Activated CD8-positive, alpha-beta memory T cell treated with anti-CD3 and anti-CD28 coated beads, Interleukin-2, amount 50 U/mL, for 1 hour (primary cell): Measurements from ENCODE around the gene CCNQ.

Experiments
- DNase-seq: peaks from one replicate; pipeline ENCODE4 v3.0.0-alpha.2; 2020; ENCODE audit errors: extremely low read depth

The CCNQ gene

GRCh38 chrX:153576239-153576870 is 22.6 kb downstream of the CCNQ start:
- no peak for DNase-seq

GRCh38 chrX:153573984-153574383 is 25.0 kb downstream of the CCNQ start:
- no peak for DNase-seq

- DNase-seq: no peak
Measured at GRCh38 chrX:153572601-153573000, 26.3 kb downstream of the CCNQ start.

GRCh38 chrX:153571534-153571908 is 27.4 kb downstream of the CCNQ start:
- no peak for DNase-seq

- DNase-seq: no peak
Measured at GRCh38 chrX:153569475-153569874, 29.5 kb downstream of the CCNQ start.

- no peak for DNase-seq
Measured at GRCh38 chrX:153568451-153569011, 30.4 kb downstream of the CCNQ start.

GRCh38 chrX:153565996-153566580 is 32.9 kb downstream of the CCNQ start:
- DNase-seq: no peak

GRCh38 chrX:153564047-153564606 is 34.8 kb downstream of the CCNQ start:
- DNase-seq: no peak

- no peak for DNase-seq
Measured at GRCh38 chrX:153562546-153562945, 36.4 kb downstream of the CCNQ start.

GRCh38 chrX:153561337-153561736 is 37.6 kb downstream of the CCNQ start:
- no peak for DNase-seq

- DNase-seq: no peak
Measured at GRCh38 chrX:153560466-153560865, 38.5 kb downstream of the CCNQ start.

GRCh38 chrX:153560000-153560399 is 38.9 kb downstream of the CCNQ start:
- no peak for DNase-seq

- DNase-seq: no peak
Measured at GRCh38 chrX:153557618-153558355, 41.2 kb downstream of the CCNQ start.

- DNase-seq: no peak
Measured at GRCh38 chrX:153556767-153557166, 42.2 kb downstream of the CCNQ start.

- DNase-seq: no peak
Measured at GRCh38 chrX:153554519-153555167, 44.3 kb downstream of the CCNQ start.

GRCh38 chrX:153551135-153551534 is 47.8 kb downstream of the CCNQ start:
- DNase-seq: no peak

GRCh38 chrX:153549807-153550206 is 49.1 kb downstream of the CCNQ start:
- no peak for DNase-seq

GRCh38 chrX:153549231-153549630 is 49.7 kb downstream of the CCNQ start:
- no peak for DNase-seq

GRCh38 chrX:153547195-153547594 is 51.7 kb downstream of the CCNQ start:
- no peak for DNase-seq

GRCh38 chrX:153546386-153546785 is 52.6 kb downstream of the CCNQ start:
- DNase-seq: no peak

GRCh38 chrX:153544727-153545126 is 54.2 kb downstream of the CCNQ start:
- no peak for DNase-seq

GRCh38 chrX:153539979-153540358 is 59.0 kb downstream of the CCNQ start:
- DNase-seq: no peak
